ENCODE measurements around the gene MTMR8.

- no peak for TF ChIP-seq POLR2AphosphoS5 (IDR thresholded peaks at IDR 0.05; ENCODE audit: low read depth, low read length)
- no peak for TF ChIP-seq FOXP2 (optimal IDR thresholded peaks at IDR 0.05; ENCODE audit: borderline replicate concordance, extremely low read depth, extremely low read length, insufficient read depth)
- TF ChIP-seq, protein P1, sequence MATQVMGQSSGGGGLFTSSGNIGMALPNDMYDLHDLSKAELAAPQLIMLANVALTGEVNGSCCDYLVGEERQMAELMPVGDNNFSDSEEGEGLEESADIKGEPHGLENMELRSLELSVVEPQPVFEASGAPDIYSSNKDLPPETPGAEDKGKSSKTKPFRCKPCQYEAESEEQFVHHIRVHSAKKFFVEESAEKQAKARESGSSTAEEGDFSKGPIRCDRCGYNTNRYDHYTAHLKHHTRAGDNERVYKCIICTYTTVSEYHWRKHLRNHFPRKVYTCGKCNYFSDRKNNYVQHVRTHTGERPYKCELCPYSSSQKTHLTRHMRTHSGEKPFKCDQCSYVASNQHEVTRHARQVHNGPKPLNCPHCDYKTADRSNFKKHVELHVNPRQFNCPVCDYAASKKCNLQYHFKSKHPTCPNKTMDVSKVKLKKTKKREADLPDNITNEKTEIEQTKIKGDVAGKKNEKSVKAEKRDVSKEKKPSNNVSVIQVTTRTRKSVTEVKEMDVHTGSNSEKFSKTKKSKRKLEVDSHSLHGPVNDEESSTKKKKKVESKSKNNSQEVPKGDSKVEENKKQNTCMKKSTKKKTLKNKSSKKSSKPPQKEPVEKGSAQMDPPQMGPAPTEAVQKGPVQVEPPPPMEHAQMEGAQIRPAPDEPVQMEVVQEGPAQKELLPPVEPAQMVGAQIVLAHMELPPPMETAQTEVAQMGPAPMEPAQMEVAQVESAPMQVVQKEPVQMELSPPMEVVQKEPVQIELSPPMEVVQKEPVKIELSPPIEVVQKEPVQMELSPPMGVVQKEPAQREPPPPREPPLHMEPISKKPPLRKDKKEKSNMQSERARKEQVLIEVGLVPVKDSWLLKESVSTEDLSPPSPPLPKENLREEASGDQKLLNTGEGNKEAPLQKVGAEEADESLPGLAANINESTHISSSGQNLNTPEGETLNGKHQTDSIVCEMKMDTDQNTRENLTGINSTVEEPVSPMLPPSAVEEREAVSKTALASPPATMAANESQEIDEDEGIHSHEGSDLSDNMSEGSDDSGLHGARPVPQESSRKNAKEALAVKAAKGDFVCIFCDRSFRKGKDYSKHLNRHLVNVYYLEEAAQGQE (IDR thresholded peaks at IDR 0.05; ENCODE audit: insufficient read depth in 1 of 2, low read depth in 2 of 2, low read length in 2 of 2), result no peak
These were observed 17.5 kb downstream of the MTMR8 start for GRCh38 chrX:64377753-64378152.
